ENCODE results near the gene NFIL3.

The NFIL3 gene

DNA sequence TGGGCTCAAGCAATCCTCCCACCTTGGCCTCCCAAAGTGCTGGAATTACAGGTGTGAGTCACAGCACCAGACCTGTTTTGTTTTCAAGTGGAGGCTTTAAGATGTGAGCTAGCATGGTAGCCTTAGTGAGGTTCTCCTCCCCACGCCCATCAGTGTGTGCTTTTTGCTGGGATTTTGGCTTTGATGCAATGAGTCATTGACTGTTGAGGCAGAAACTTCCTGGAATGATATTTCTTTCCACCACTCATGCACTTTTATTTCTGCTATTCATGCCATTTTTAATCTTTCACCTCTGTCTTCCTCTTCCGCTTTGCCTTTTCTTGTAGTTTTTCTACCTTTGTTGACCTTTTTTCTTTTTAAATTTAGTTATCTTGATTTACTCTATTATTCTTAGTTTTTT is 4.2 kb upstream of the NFIL3 start:
- Histone ChIP-seq H3K27ac (no peak overlapping the region), H3K4me3 (no peak overlapping the region), H3K36me3 (no peaks in the 10 kb centered on the region), H3K27me3 (no peaks in the 10 kb centered on the region), H3K9me3 (no peaks in the 10 kb centered on the region), H3K4me1 (peaks cover 0 to 8% (median 1%) of the 10 kb centered on the region in 4 donors)
- no peak for DNase-seq
- no peak for TF ChIP-seq CTCF (IDR thresholded peaks at IDR 0.05)
- intact Hi-C loops (cut with DNase I; ENCODE audit: low total_unique reads) = loop anchor here (5.0 to 10.0 kb wide), 2 partner anchors 66 to 1823 kb away; partner anchors contain the start of genes AUH and GADD45G

DNA sequence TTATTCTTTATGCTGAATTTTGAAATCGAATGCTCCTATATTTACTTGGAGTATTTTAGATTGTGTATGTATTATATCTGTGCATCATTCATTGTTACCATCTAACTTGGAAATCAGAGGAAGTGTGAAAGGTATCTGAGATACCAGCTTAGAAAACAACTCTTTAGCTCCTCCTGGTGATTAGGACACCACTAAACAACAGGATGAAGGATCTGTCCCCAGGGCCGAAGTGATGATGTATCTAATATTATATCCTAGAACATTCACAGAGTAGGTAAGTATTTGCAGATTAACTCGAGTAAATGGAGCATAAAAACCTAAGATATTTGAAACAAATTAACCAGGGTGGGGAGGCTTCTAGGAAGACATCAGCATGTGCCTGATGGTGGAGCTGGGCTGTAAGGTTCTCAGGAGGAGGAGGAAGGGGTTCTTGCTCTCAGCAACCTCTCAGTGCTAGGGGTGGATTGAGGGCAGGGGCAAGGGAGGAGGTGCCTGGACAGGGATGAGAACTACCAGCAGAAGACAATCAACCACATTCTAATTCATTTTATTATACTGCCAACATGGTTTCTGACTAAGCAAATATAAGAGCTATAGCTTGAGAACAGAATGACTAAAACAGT is 2.6 kb upstream of the NFIL3 start:
- Histone ChIP-seq H3K4me3 (no peak overlapping the region), H3K4me1 (peaks cover 0 to 15% (median 6%) of the 10 kb centered on the region in 4 donors), H3K27ac (peak overlapping the region in 1 of 2 donors; percentile 100), H3K9me3 (no peaks in the 10 kb centered on the region), H3K36me3 (no peaks in the 10 kb centered on the region), H3K27me3 (no peaks in the 10 kb centered on the region)
- DNase-seq = no peak
- intact Hi-C loops (cut with DNase I; ENCODE audit: low total_unique reads) = loop anchor here (5.0 to 10.0 kb wide), 2 partner anchors 64 to 1821 kb away; partner anchors contain the start of genes AUH and GADD45G
- TF ChIP-seq CTCF (IDR thresholded peaks at IDR 0.05) = peak; percentile 23 to 30

DNA sequence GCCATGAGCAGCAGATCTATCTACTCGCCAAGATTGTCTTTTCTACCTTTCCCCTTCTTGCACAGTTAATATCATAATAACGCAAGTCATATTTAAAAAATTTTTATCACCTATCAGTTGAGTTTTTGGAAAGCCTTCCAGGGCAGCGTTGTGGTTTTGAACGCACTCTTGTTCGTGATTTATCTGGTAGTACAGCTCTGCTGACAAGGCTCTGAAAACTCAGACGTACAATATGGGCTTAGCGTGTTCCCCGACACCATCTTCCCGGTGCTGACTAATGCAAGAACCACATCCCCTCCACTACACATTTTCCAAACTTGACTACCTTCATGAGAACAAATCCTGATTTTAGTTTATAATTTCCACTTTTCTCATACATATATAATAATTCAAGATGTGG is 1.6 kb upstream of the NFIL3 start:
- peak overlapping the region; percentile 92 to 93 for H3K4me3 ChIP-seq
- DNase-seq = no peak
- H3K9me3 ChIP-seq = no peaks in the 10 kb centered on the region
- H3K27ac ChIP-seq = peak overlapping the region; percentile 99 to 100
- TF ChIP-seq CTCF (IDR thresholded peaks at IDR 0.05) = no peak
- H3K4me1 ChIP-seq = peaks cover 0 to 17% (median 12%) of the 10 kb centered on the region in 4 donors
- intact Hi-C loops (cut with DNase I; ENCODE audit: low total_unique reads) = loop anchor here (5.0 to 10.0 kb wide), 2 partner anchors 63 to 1820 kb away; partner anchors contain the start of genes AUH and GADD45G
- H3K27me3 ChIP-seq = no peaks in the 10 kb centered on the region
- H3K36me3 ChIP-seq = no peaks in the 10 kb centered on the region

DNA sequence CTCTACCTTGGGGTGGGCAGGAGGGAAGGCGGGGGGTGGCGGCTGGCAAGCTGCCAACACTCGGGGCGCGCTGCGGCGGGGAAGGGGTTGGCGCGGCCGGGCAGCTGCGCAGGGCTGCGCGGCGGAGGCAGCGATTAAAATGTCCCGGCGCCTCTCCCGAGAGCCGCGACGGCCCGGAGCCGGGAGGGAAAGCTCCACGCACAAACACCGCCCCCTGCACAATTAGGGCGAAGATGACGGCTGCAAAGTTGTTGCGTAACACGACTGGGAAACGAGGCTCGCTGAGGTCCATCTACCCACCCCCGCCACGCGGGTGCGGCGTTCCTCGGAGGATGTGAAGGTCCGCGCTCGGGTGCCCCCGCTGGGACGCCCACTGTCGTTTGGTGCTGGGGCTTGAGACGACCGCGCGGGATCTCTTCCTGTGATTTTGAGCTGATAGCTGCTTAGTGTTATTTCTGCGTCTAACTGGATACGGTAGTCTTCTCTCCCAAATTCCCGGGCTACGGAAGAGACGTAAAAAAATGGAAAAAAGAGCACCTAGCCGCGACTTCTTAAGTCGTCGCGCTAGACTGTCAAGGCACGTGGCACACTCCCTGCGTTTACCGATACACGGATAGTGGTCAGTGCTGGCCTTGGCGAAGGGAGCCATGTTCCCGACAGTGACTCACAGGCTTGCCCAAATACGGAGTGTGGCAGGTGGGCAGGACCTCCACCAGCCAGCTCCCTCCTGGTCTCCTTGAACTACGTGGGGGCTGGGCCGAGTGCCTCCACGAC is 958 bp upstream of the NFIL3 start:
- intact Hi-C loops (cut with DNase I; ENCODE audit: low total_unique reads) = loop anchor here (5.0 to 10.0 kb wide), 2 partner anchors 62 to 1820 kb away; partner anchors contain the start of genes AUH and GADD45G
- TF ChIP-seq CTCF (IDR thresholded peaks at IDR 0.05) = peak in 1 of 2 experiments; percentile 3
- no peaks in the 10 kb centered on the region for H3K27me3 ChIP-seq
- peak overlapping the region; percentile 92 to 93 for H3K4me3 ChIP-seq
- H3K36me3 ChIP-seq = no peaks in the 10 kb centered on the region
- peak overlapping the region; percentile 99 to 100 for H3K27ac ChIP-seq
- peaks cover 0 to 24% (median 15%) of the 10 kb centered on the region in 4 donors for H3K4me1 ChIP-seq
- H3K9me3 ChIP-seq = no peaks in the 10 kb centered on the region
- DNase-seq = peak; percentile 93 to 97

GRCh38 chr9:91422758-91423711 is 597 bp downstream of the NFIL3 start:
- Histone ChIP-seq H3K36me3 (no peaks in the 10 kb centered on the region), H3K4me1 (peaks cover 0 to 38% (median 21%) of the 10 kb centered on the region in 4 donors), H3K27me3 (no peaks in the 10 kb centered on the region), H3K27ac (peak overlapping the region; percentile 81 to 89), H3K4me3 (peak overlapping the region; percentile 73 to 77), H3K9me3 (no peaks in the 10 kb centered on the region)
- intact Hi-C loops (cut with DNase I; ENCODE audit: low total_unique reads) = loop anchor here (2.0 to 10.0 kb wide), 2 partner anchors 230 to 1818 kb away; partner anchors contain the start of gene GADD45G
- TF ChIP-seq CTCF (IDR thresholded peaks at IDR 0.05) = peak in 1 of 2 experiments; percentile 20
- peak; percentile 85 to 93 for DNase-seq

All from tibial artery (tissue), 4 donors.